Muscle layer of colon (tissue), 2 donors: ENCODE measurements around the gene ARAP1.

Experiments used
- H3K27ac ChIP-seq: one replicate; pipeline ENCODE4 v1.7.0; 2013; ENCODE audit warnings: low read depth, mild to moderate bottlenecking, low read length, moderate library complexity
- H3K27me3 ChIP-seq, 2 donors: one replicate each; pipeline ENCODE4 v1.7.0; 2013; ENCODE audit warnings: low read length in 2 of 2, mild to moderate bottlenecking in 2 of 2; ENCODE audit not compliant: insufficient read depth in 2 of 2, control insufficient read depth in 1 of 2
- H3K36me3 ChIP-seq: one replicate; pipeline ENCODE4 v1.7.0; 2013; ENCODE audit warnings: mild to moderate bottlenecking, low read length; ENCODE audit not compliant: insufficient read depth
- H3K4me1 ChIP-seq: one replicate; pipeline ENCODE4 v1.7.0; 2013; ENCODE audit warnings: mild to moderate bottlenecking, low read length; ENCODE audit not compliant: insufficient read depth
- H3K4me3 ChIP-seq, 2 donors: one replicate each; pipeline ENCODE4 v1.7.0; 2013; ENCODE audit warnings: low read length in 2 of 2, low read depth in 1 of 2, mild to moderate bottlenecking in 1 of 2, moderate library complexity in 1 of 2
- H3K9ac ChIP-seq: one replicate; pipeline ENCODE4 v1.7.0; 2013; ENCODE audit warnings: low read length
- H3K9me3 ChIP-seq: one replicate; pipeline ENCODE4 v1.7.0; 2013; ENCODE audit warnings: mild to moderate bottlenecking, low read length
- donor health status: abdominal sarcoma.
- donor health status: Adenocarcinoma of cecum.

Gene ARAP1

GRCh38 chr11:72777755-72778278 is 25.6 kb upstream of the ARAP1 start:
- Histone ChIP-seq H3K9me3 (no peaks in the 10 kb centered on the region), H3K36me3 (no peaks in the 10 kb centered on the region), H3K27ac (no peak overlapping the region), H3K4me1 (peaks cover 34% of the 10 kb centered on the region), H3K9ac (no peak overlapping the region), H3K27me3 (no peaks in the 10 kb centered on the region), H3K4me3 (no peak overlapping the region)

- Histone ChIP-seq H3K27me3 (no peaks in the 10 kb centered on the region), H3K9me3 (no peaks in the 10 kb centered on the region), H3K4me1 (peaks cover 39% of the 10 kb centered on the region), H3K27ac (no peak overlapping the region), H3K36me3 (no peaks in the 10 kb centered on the region), H3K9ac (no peak overlapping the region), H3K4me3 (no peak overlapping the region)
Observed at GRCh38 chr11:72776844-72777754, 24.9 kb upstream of the ARAP1 start.

GRCh38 chr11:72776117-72776843 is 24.1 kb upstream of the ARAP1 start:
- Histone ChIP-seq H3K27me3 (no peaks in the 10 kb centered on the region), H3K36me3 (no peaks in the 10 kb centered on the region), H3K4me1 (peaks cover 42% of the 10 kb centered on the region), H3K9me3 (no peaks in the 10 kb centered on the region), H3K9ac (no peak overlapping the region), H3K27ac (no peak overlapping the region), H3K4me3 (no peak overlapping the region)

- H3K4me1 ChIP-seq = peaks cover 42% of the 10 kb centered on the region
- no peak overlapping the region for H3K9ac ChIP-seq
Observed at GRCh38 chr11:72775288-72776110, 23.3 kb upstream of the ARAP1 start.

GRCh38 chr11:72774499-72774898 is 22.3 kb upstream of the ARAP1 start:
- Histone ChIP-seq H3K27ac (no peak overlapping the region), H3K9me3 (no peaks in the 10 kb centered on the region), H3K4me1 (peaks cover 32% of the 10 kb centered on the region), H3K9ac (no peak overlapping the region), H3K36me3 (no peaks in the 10 kb centered on the region), H3K4me3 (no peak overlapping the region), H3K27me3 (no peaks in the 10 kb centered on the region)

More at GRCh38 chr11:72775288-72776110, 23.3 kb upstream of the ARAP1 start:
- no peaks in the 10 kb centered on the region for H3K36me3 ChIP-seq
- no peaks in the 10 kb centered on the region for H3K27me3 ChIP-seq
- H3K27ac ChIP-seq = no peak overlapping the region
- H3K4me3 ChIP-seq = no peak overlapping the region
- H3K9me3 ChIP-seq = no peaks in the 10 kb centered on the region

GRCh38 chr11:72773696-72774095 is 21.5 kb upstream of the ARAP1 start:
- H3K9ac ChIP-seq = no peak overlapping the region
- H3K9me3 ChIP-seq = no peaks in the 10 kb centered on the region
- no peak overlapping the region for H3K27ac ChIP-seq
- H3K4me3 ChIP-seq = no peak overlapping the region
- H3K36me3 ChIP-seq = no peaks in the 10 kb centered on the region
- peaks cover 31% of the 10 kb centered on the region for H3K4me1 ChIP-seq
- no peaks in the 10 kb centered on the region for H3K27me3 ChIP-seq

GRCh38 chr11:72773291-72773690 is 21.1 kb upstream of the ARAP1 start:
- Histone ChIP-seq H3K36me3 (no peaks in the 10 kb centered on the region), H3K9ac (no peak overlapping the region), H3K4me3 (no peak overlapping the region), H3K4me1 (peaks cover 31% of the 10 kb centered on the region), H3K9me3 (no peaks in the 10 kb centered on the region), H3K27ac (no peak overlapping the region), H3K27me3 (no peaks in the 10 kb centered on the region)

DNA sequence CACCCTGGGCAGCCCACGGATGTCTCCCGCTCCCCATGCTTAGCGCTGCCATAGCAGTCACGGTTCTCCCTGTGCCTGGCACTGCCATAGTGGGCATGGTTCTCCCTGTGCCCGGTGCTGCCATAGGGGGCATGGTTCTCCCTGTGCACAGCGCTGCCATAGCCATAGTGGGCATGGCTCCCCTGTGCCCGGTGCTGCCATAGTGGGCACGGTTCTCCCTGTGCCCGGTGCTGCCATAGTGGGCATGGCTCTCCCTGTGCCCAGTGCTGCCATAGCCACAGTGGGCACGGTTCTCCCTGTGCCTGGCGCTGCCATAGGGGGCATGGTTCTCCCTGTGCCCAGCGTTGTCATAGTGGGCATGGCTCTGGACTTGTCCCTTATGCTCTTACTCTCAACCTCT is 19.9 kb upstream of the ARAP1 start:
- H3K27ac ChIP-seq = no peak overlapping the region
- no peak overlapping the region for H3K9ac ChIP-seq

DNA sequence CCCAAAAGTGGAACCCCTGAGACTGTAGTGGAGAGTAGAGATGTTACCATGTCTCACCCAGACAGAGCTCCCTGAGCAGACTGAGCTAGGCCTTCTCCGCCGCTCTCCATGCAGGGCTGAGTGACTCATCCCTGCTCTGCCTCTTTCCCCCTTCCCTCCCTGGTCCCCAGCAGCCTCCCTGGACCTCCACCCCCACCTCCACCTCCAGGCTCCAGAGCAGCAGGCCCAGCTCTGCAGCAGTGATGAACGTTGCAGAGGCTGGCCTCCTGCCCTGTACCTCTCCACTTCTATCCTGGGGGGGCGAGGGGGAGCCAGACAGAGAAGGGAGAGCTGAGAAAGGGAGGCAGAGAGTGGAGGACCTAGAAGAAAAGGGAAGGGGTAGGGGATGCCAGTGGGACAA is 19.3 kb upstream of the ARAP1 start:
- Histone ChIP-seq H3K4me1 (peaks cover 31% of the 10 kb centered on the region), H3K27me3 (no peaks in the 10 kb centered on the region), H3K36me3 (no peaks in the 10 kb centered on the region), H3K9ac (no peak overlapping the region), H3K4me3 (no peak overlapping the region), H3K27ac (no peak overlapping the region), H3K9me3 (no peaks in the 10 kb centered on the region)

More for the DNA sequence above, 19.9 kb upstream of the ARAP1 start:
- Histone ChIP-seq H3K4me3 (no peak overlapping the region), H3K9me3 (no peaks in the 10 kb centered on the region), H3K36me3 (no peaks in the 10 kb centered on the region), H3K27me3 (no peaks in the 10 kb centered on the region), H3K4me1 (peaks cover 31% of the 10 kb centered on the region)

DNA sequence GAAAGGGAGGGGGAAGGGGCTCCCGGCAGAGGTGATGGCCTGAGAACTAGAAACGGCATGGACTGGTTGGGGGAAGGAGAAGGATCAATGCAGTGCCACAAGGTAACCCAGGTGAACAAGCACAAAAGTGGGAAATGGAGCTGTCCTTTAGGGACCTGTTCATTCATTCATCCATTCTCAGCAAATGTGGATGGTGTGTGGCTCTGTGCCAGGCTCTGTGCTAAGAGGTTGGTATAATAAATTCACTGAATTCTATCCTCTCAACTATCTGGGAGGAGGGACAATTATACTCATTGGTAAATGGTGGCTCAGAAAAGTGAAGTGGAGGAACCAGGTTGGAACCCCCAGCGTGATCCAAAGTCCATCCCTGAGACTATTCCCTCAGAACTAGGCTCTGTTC is 18.6 kb upstream of the ARAP1 start:
- peaks cover 31% of the 10 kb centered on the region for H3K4me1 ChIP-seq
- no peaks in the 10 kb centered on the region for H3K9me3 ChIP-seq
- no peaks in the 10 kb centered on the region for H3K36me3 ChIP-seq
- no peaks in the 10 kb centered on the region for H3K27me3 ChIP-seq
- no peak overlapping the region for H3K27ac ChIP-seq
- H3K4me3 ChIP-seq = no peak overlapping the region
- no peak overlapping the region for H3K9ac ChIP-seq

GRCh38 chr11:72769680-72770079 is 17.5 kb upstream of the ARAP1 start:
- no peaks in the 10 kb centered on the region for H3K27me3 ChIP-seq
- H3K36me3 ChIP-seq = no peaks in the 10 kb centered on the region
- H3K9ac ChIP-seq = no peak overlapping the region
- peaks cover 31% of the 10 kb centered on the region for H3K4me1 ChIP-seq
- H3K9me3 ChIP-seq = no peaks in the 10 kb centered on the region
- H3K27ac ChIP-seq = no peak overlapping the region
- H3K4me3 ChIP-seq = no peak overlapping the region
